Measurements from ENCODE around the gene ADAT3.

GRCh38 chr19:1868971-1869370 lies 36.2 kb upstream of the ADAT3 start:
- no peak for TF ChIP-seq CTCF (IDR thresholded peaks at IDR 0.05)
- no peak for TF ChIP-seq POLR2A (IDR thresholded peaks at IDR 0.05)
